ENCODE data around the gene SCUBE1.
A peak's percentile ranks its signal among the peaks of the same experiment; 100 is the strongest.

SCUBE1 gene

GRCh38 chr22:43152357-43153071, 190.7 kb downstream of the SCUBE1 start:
- H3K4me3 ChIP-seq (ENCODE audit: insufficient read length, low read depth) = no peak overlapping the region
- DNase-seq (ENCODE audit: low read depth, low spot score) = no peak
- H3K9me3 ChIP-seq (ENCODE audit: insufficient read depth, low read length) = no peaks in the 10 kb centered on the region
- no peaks in the 10 kb centered on the region for H3K36me3 ChIP-seq (ENCODE audit: insufficient read depth, insufficient read length, low read length)
- peaks cover 15% of the 10 kb centered on the region for H3K4me1 ChIP-seq (ENCODE audit: insufficient read depth, insufficient read length)
- TF ChIP-seq SUZ12 (IDR thresholded peaks at IDR 0.05; ENCODE audit: extremely low read depth, insufficient read depth, insufficient read length) = no peak
- TF ChIP-seq ZNF274 (IDR thresholded peaks at IDR 0.05; ENCODE audit: low read depth, low read length) = no peak
- no peak for TF ChIP-seq YY1 (IDR thresholded peaks at IDR 0.05; ENCODE audit: insufficient read depth, insufficient read length)
- peaks cover 21% of the 10 kb centered on the region for H3K27me3 ChIP-seq (ENCODE audit: insufficient read depth, insufficient read length)
- H3K9ac ChIP-seq (ENCODE audit: insufficient read length, low read depth) = peak overlapping the region; percentile 77

GRCh38 chr22:43152003-43152356, 191.2 kb downstream of the SCUBE1 start:
- Histone ChIP-seq H3K27me3 (ENCODE audit: insufficient read depth, insufficient read length) (peaks cover 21% of the 10 kb centered on the region), H3K9me3 (ENCODE audit: insufficient read depth, low read length) (no peaks in the 10 kb centered on the region), H3K9ac (ENCODE audit: insufficient read length, low read depth) (peak overlapping the region; percentile 77), H3K36me3 (ENCODE audit: insufficient read depth, insufficient read length, low read length) (no peaks in the 10 kb centered on the region), H3K4me1 (ENCODE audit: insufficient read depth, insufficient read length) (peaks cover 15% of the 10 kb centered on the region), H3K4me3 (ENCODE audit: insufficient read length, low read depth) (peak overlapping the region; percentile 54)
- TF ChIP-seq YY1 (IDR thresholded peaks at IDR 0.05; ENCODE audit: insufficient read depth, insufficient read length) (no peak), SUZ12 (IDR thresholded peaks at IDR 0.05; ENCODE audit: extremely low read depth, insufficient read depth, insufficient read length) (no peak), ZNF274 (IDR thresholded peaks at IDR 0.05; ENCODE audit: low read depth, low read length) (no peak)
- DNase-seq (ENCODE audit: low read depth, low spot score) = no peak

- peak within 1 kb of the TSS; percentile 77 for H3K9ac ChIP-seq (ENCODE audit: insufficient read length, low read depth)
Measured at GRCh38 chr22:43151251-43152002, 191.7 kb downstream of the SCUBE1 start, which contains the start of gene TSPO. Gene TSPO, plus strand, starts transcription at chr22:43151559. Its CDS starts 7,680 bp downstream, at chr22:43159239.

GRCh38 chr22:43150731-43151206, 192.4 kb downstream of the SCUBE1 start:
- H3K4me1 ChIP-seq (ENCODE audit: insufficient read depth, insufficient read length) = peaks cover 15% of the 10 kb centered on the region
- H3K36me3 ChIP-seq (ENCODE audit: insufficient read depth, insufficient read length, low read length) = no peaks in the 10 kb centered on the region
- no peak for TF ChIP-seq SUZ12 (IDR thresholded peaks at IDR 0.05; ENCODE audit: extremely low read depth, insufficient read depth, insufficient read length)
- TF ChIP-seq YY1 (IDR thresholded peaks at IDR 0.05; ENCODE audit: insufficient read depth, insufficient read length) = no peak
- TF ChIP-seq ZNF274 (IDR thresholded peaks at IDR 0.05; ENCODE audit: low read depth, low read length) = no peak
- no peaks in the 10 kb centered on the region for H3K9me3 ChIP-seq (ENCODE audit: insufficient read depth, low read length)
- H3K9ac ChIP-seq (ENCODE audit: insufficient read length, low read depth) = peak overlapping the region; percentile 56
- H3K4me3 ChIP-seq (ENCODE audit: insufficient read length, low read depth) = peak overlapping the region; percentile 39
- DNase-seq (ENCODE audit: low read depth, low spot score) = no peak
- H3K27me3 ChIP-seq (ENCODE audit: insufficient read depth, insufficient read length) = peaks cover 21% of the 10 kb centered on the region

More at GRCh38 chr22:43151251-43152002, 191.7 kb downstream of the SCUBE1 start, which contains the start of gene TSPO:
- H3K36me3 ChIP-seq (ENCODE audit: insufficient read depth, insufficient read length, low read length) = no peaks in the 10 kb centered on the region
- H3K27me3 ChIP-seq (ENCODE audit: insufficient read depth, insufficient read length) = peaks cover 21% of the 10 kb centered on the region
- peak within 1 kb of the TSS; percentile 54 for H3K4me3 ChIP-seq (ENCODE audit: insufficient read length, low read depth)
- TF ChIP-seq SUZ12 (IDR thresholded peaks at IDR 0.05; ENCODE audit: extremely low read depth, insufficient read depth, insufficient read length) (no peak), YY1 (IDR thresholded peaks at IDR 0.05; ENCODE audit: insufficient read depth, insufficient read length) (no peak), ZNF274 (IDR thresholded peaks at IDR 0.05; ENCODE audit: low read depth, low read length) (no peak)
- DNase-seq (ENCODE audit: low read depth, low spot score) = no peak
- H3K4me1 ChIP-seq (ENCODE audit: insufficient read depth, insufficient read length) = peaks cover 15% of the 10 kb centered on the region
- H3K9me3 ChIP-seq (ENCODE audit: insufficient read depth, low read length) = no peaks in the 10 kb centered on the region

GRCh38 chr22:43148581-43148980, 194.6 kb downstream of the SCUBE1 start:
- peaks cover 15% of the 10 kb centered on the region for H3K4me1 ChIP-seq (ENCODE audit: insufficient read depth, insufficient read length)
- no peak overlapping the region for H3K4me3 ChIP-seq (ENCODE audit: insufficient read length, low read depth)
- H3K27me3 ChIP-seq (ENCODE audit: insufficient read depth, insufficient read length) = peaks cover 21% of the 10 kb centered on the region
- no peaks in the 10 kb centered on the region for H3K9me3 ChIP-seq (ENCODE audit: insufficient read depth, low read length)
- no peaks in the 10 kb centered on the region for H3K36me3 ChIP-seq (ENCODE audit: insufficient read depth, insufficient read length, low read length)
- H3K9ac ChIP-seq (ENCODE audit: insufficient read length, low read depth) = no peak overlapping the region
- no peak for TF ChIP-seq ZNF274 (IDR thresholded peaks at IDR 0.05; ENCODE audit: low read depth, low read length)
- no peak for TF ChIP-seq YY1 (IDR thresholded peaks at IDR 0.05; ENCODE audit: insufficient read depth, insufficient read length)
- TF ChIP-seq SUZ12 (IDR thresholded peaks at IDR 0.05; ENCODE audit: extremely low read depth, insufficient read depth, insufficient read length) = no peak
- DNase-seq (ENCODE audit: low read depth, low spot score) = no peak

- no peaks in the 10 kb centered on the region for H3K36me3 ChIP-seq (ENCODE audit: insufficient read depth, insufficient read length, low read length)
- no peak overlapping the region for H3K4me3 ChIP-seq (ENCODE audit: insufficient read length, low read depth)
- peaks cover 21% of the 10 kb centered on the region for H3K27me3 ChIP-seq (ENCODE audit: insufficient read depth, insufficient read length)
- no peak overlapping the region for H3K9ac ChIP-seq (ENCODE audit: insufficient read length, low read depth)
- peaks cover 15% of the 10 kb centered on the region for H3K4me1 ChIP-seq (ENCODE audit: insufficient read depth, insufficient read length)
- DNase-seq (ENCODE audit: low read depth, low spot score) = no peak
- no peaks in the 10 kb centered on the region for H3K9me3 ChIP-seq (ENCODE audit: insufficient read depth, low read length)
- TF ChIP-seq ZNF274 (IDR thresholded peaks at IDR 0.05; ENCODE audit: low read depth, low read length) (no peak), YY1 (IDR thresholded peaks at IDR 0.05; ENCODE audit: insufficient read depth, insufficient read length) (no peak), SUZ12 (IDR thresholded peaks at IDR 0.05; ENCODE audit: extremely low read depth, insufficient read depth, insufficient read length) (no peak)
Measured at GRCh38 chr22:43147821-43148220, 195.4 kb downstream of the SCUBE1 start.
